Measurements from ENCODE around the gene PRKCE.
A peak's percentile ranks its signal among the peaks of the same experiment; 100 is the strongest.

Gene PRKCE

GRCh38 chr2:45631955-45632354, 19.5 kb upstream of the PRKCE start:
- DNase-seq (ENCODE audit: low read depth, low spot score): no peak

GRCh38 chr2:45634223-45634622, 17.3 kb upstream of the PRKCE start:
- no peak for DNase-seq (ENCODE audit: low read depth, low spot score)

- DNase-seq (ENCODE audit: low read depth, low spot score): no peak
These were observed 15.5 kb upstream of the PRKCE start for GRCh38 chr2:45636008-45636407.

GRCh38 chr2:45637440-45637839, 14.0 kb upstream of the PRKCE start:
- DNase-seq (ENCODE audit: low read depth, low spot score): no peak

- DNase-seq (ENCODE audit: low read depth, low spot score): no peak
These were observed 10.9 kb upstream of the PRKCE start for GRCh38 chr2:45640576-45640975.

- DNase-seq (ENCODE audit: low read depth, low spot score): no peak
These were observed 8.4 kb upstream of the PRKCE start for GRCh38 chr2:45643095-45643494.

- no peak for DNase-seq (ENCODE audit: low read depth, low spot score)
These were observed 7.6 kb upstream of the PRKCE start for GRCh38 chr2:45643543-45644542.

GRCh38 chr2:45646289-45646688, 5.2 kb upstream of the PRKCE start:
- no peak for DNase-seq (ENCODE audit: low read depth, low spot score)

- no peak for DNase-seq (ENCODE audit: low read depth, low spot score)
These were observed 4.1 kb upstream of the PRKCE start for GRCh38 chr2:45647356-45647755.

- DNase-seq (ENCODE audit: low read depth, low spot score): no peak
These were observed 3.4 kb upstream of the PRKCE start for GRCh38 chr2:45647986-45648520.

GRCh38 chr2:45648636-45649035, 2.8 kb upstream of the PRKCE start:
- no peak for DNase-seq (ENCODE audit: low read depth, low spot score)

- DNase-seq (ENCODE audit: low read depth, low spot score): no peak
These were observed 2.0 kb upstream of the PRKCE start for GRCh38 chr2:45649462-45649857.

- no peak for DNase-seq (ENCODE audit: low read depth, low spot score)
These were observed 1.3 kb upstream of the PRKCE start for GRCh38 chr2:45649858-45650811.

- peak; percentile 85 for DNase-seq (ENCODE audit: low read depth, low spot score)
These were observed 542 bp upstream of the PRKCE start for GRCh38 chr2:45650851-45651414.

GRCh38 chr2:45652090-45653031, 886 bp downstream of the PRKCE start:
- no peak for DNase-seq (ENCODE audit: low read depth, low spot score)

GRCh38 chr2:45653122-45653913, 1.8 kb downstream of the PRKCE start:
- no peak for DNase-seq (ENCODE audit: low read depth, low spot score)

- DNase-seq (ENCODE audit: low read depth, low spot score): no peak
These were observed 2.8 kb downstream of the PRKCE start for GRCh38 chr2:45654250-45654649.

GRCh38 chr2:45661828-45662227, 10.4 kb downstream of the PRKCE start:
- no peak for DNase-seq (ENCODE audit: low read depth, low spot score)

GRCh38 chr2:45664635-45665261, 13.3 kb downstream of the PRKCE start:
- no peak for DNase-seq (ENCODE audit: low read depth, low spot score)

All from smooth muscle cell of the brain vasculature (primary cell).